Ovary (tissue), 9 donors: ENCODE measurements around the gene NCAM1. TPM values are rescaled to one million over a fixed set of nuclear protein-coding genes. Genes with fewer than 3 reads are reported as not detected.
A peak's percentile ranks its signal among the peaks of the same experiment; 100 is the strongest.

Experiments
- DNase-seq, 5 donors: peaks; one replicate each; pipeline ENCODE4 v3.0.0-alpha.2; 2019 to 2020
- H3K27ac ChIP-seq, 2 donors: fragments of 200-600 bp; one replicate each; pipeline versions ENCODE4 v1.5.1 to v1.8.0; 2019 to 2022
- H3K27me3 ChIP-seq: fragments of 200-600 bp; one replicate; pipeline ENCODE4 v1.8.0; 2022
- H3K36me3 ChIP-seq: fragments of 200-600 bp; sonication (generic); one replicate; pipeline ENCODE4 v1.5.1; 2019
- H3K4me1 ChIP-seq: one replicate; pipeline ENCODE4 v1.8.1; 2013; ENCODE audit warnings: mild to moderate bottlenecking, moderate library complexity; ENCODE audit not compliant: insufficient read depth
- H3K4me3 ChIP-seq: fragments of 200-600 bp; sonication (generic); one replicate; pipeline ENCODE4 v1.5.1; 2017
- H3K9me3 ChIP-seq, 2 donors: fragments of 200-600 bp in 1 of 2; sonication (generic) in 1 of 2; one replicate each; pipeline versions ENCODE4 v1.5.1 to v1.8.1; 2013 to 2019; ENCODE audit warnings: mild to moderate bottlenecking in 1 of 2, moderate library complexity in 1 of 2
- CTCF ChIP-seq, 3 donors: fragments of 450-650 bp in 2 of 3; fragments of 200-600 bp in 1 of 3; IDR thresholded peaks; one replicate each; pipeline versions ENCODE4 v1.5.1 to v1.8.0; 2016 to 2022; ENCODE audit warnings: antibody characterized with exemption in 3 of 3, mild to moderate bottlenecking in 1 of 3
- EP300 ChIP-seq: sonication (generic); formaldehyde crosslinking; IDR thresholded peaks from one replicate; pipeline ENCODE4 v1.6.1; 2017; ENCODE audit warnings: antibody characterized with exemption
- POLR2A ChIP-seq: fragments of 450-650 bp; IDR thresholded peaks from one replicate; pipeline ENCODE4 v1.6.1; 2017; ENCODE audit warnings: antibody characterized with exemption, mild to moderate bottlenecking, moderate library complexity
- WGBS, 3 donors: extraction: QIAGEN DNeasy Blood & Tissue Kit in 1 of 3; methylation state at CpG; one replicate each; pipeline versions ENCODE4 v1.1.5 to v1.1.7; 2013 to 2017; 5-methylcytosine and 5-hydroxymethylcytosine counted together
- intact Hi-C, 4 donors: fragments of 100-400 bp; cut with DNase I; formaldehyde crosslinking; loops; one replicate each; pipeline versions ENCODE4 v1.11.0 to v1.15.1; 2022 to 2023
- polyA plus RNA-seq, 2 donors: library from polyadenylated mRNA; stranded (reverse); fragments of 200-250 nt in 1 of 2; fragments of 350-450 nt in 1 of 2; fragmentation: Illumina TruSeq in 1 of 2; extraction: RNeasy Lipid Tissue Mini Kit (QIAGEN cat#74804) in 1 of 2; gene quantifications; one replicate each; pipeline ENCODE4 v1.2.3, GENCODE V29; 2013 to 2014
- total RNA-seq, 7 donors: library from RNA; depleted of rRNA in 2 of 7; stranded (reverse); fragments of >200 nt in 2 of 7; fragmentation: NEBNext Ultra II Directional in 3 of 7; extraction: Animal tissue kit (Norgen Biotek cat#: 25700) in 3 of 7; gene quantifications; one replicate each; pipeline versions ENCODE4 v1.1.0 to v1.2.4, GENCODE V29; 2016 to 2023
- donor health status: DM: no; HTN: no; CAD: no; lungs with moderate emphysema.
- donor health status: DM: no; HTN: no; CAD: no.
- donor health status: Bipolar disorder and iron deficiency.
- donor health status: DM: yes; HTN: yes; CAD: no.
- donor health status: DM: no; HTN: no; CAD: no.
- donor health status: DM: yes; HTN: yes; CAD: no.

NCAM1 gene
- total and polyA plus RNA-seq, 9 donors, result 23.0 to 194 (median 106) TPM

- no peaks in the 10 kb centered on the region for H3K4me1 ChIP-seq
- no peak for DNase-seq
- H3K27ac ChIP-seq, result no peak overlapping the region
- no peak overlapping the region for H3K4me3 ChIP-seq
- intact Hi-C loops, result no loop called here
- H3K36me3 ChIP-seq, result no peaks in the 10 kb centered on the region
- H3K27me3 ChIP-seq, result no peaks in the 10 kb centered on the region
- no peaks in the 10 kb centered on the region for H3K9me3 ChIP-seq
- WGBS, 3 donors, result 48 to 79% (median 56%) methylated on average over 2 of the region's 2 CpGs
- TF ChIP-seq CTCF (IDR thresholded peaks at IDR 0.05) (no peak), EP300 (no peak), POLR2A (no peak)
These were observed 34.3 kb downstream of the NCAM1 start for GRCh38 chr11:112995423-112996090.

GRCh38 chr11:112996994-112997393 is 35.8 kb downstream of the NCAM1 start:
- TF ChIP-seq CTCF (IDR thresholded peaks at IDR 0.05) (no peak), EP300 (no peak), POLR2A (no peak)
- no peak for DNase-seq
- no peaks in the 10 kb centered on the region for H3K4me1 ChIP-seq
- intact Hi-C loops, result no loop called here
- H3K9me3 ChIP-seq, result no peaks in the 10 kb centered on the region
- H3K27ac ChIP-seq, result no peak overlapping the region
- WGBS, 3 donors, result 30 to 37% (median 35%) methylated on average over 2 of the region's 2 CpGs
- no peaks in the 10 kb centered on the region for H3K27me3 ChIP-seq
- no peak overlapping the region for H3K4me3 ChIP-seq
- no peaks in the 10 kb centered on the region for H3K36me3 ChIP-seq

- DNase-seq, result no peak
- no peak for TF ChIP-seq EP300
- intact Hi-C loops, result no loop called here
- H3K27ac ChIP-seq, result no peak overlapping the region
- no peak overlapping the region for H3K4me3 ChIP-seq
- 63 to 80% (median 71%) methylated on average over 3 of the region's 3 CpGs for WGBS, 3 donors
- no peaks in the 10 kb centered on the region for H3K27me3 ChIP-seq
- no peaks in the 10 kb centered on the region for H3K9me3 ChIP-seq
- no peaks in the 10 kb centered on the region for H3K4me1 ChIP-seq
- H3K36me3 ChIP-seq, result no peaks in the 10 kb centered on the region
These were observed 36.7 kb downstream of the NCAM1 start for GRCh38 chr11:112997857-112998466.

- TF ChIP-seq CTCF (IDR thresholded peaks at IDR 0.05) (no peak), EP300 (no peak), POLR2A (no peak)
- intact Hi-C loops, result no loop called here
- Histone ChIP-seq H3K27me3 (no peaks in the 10 kb centered on the region), H3K27ac (no peak overlapping the region), H3K9me3 (no peaks in the 10 kb centered on the region), H3K4me1 (no peaks in the 10 kb centered on the region), H3K4me3 (no peak overlapping the region), H3K36me3 (no peaks in the 10 kb centered on the region)
- 79 to 86% (median 84%) methylated on average over 2 of the region's 2 CpGs for WGBS, 3 donors
- no peak for DNase-seq
These were observed 38.3 kb downstream of the NCAM1 start for GRCh38 chr11:112999520-112999919.

- no peak for TF ChIP-seq CTCF (IDR thresholded peaks at IDR 0.05)
- no peak for TF ChIP-seq EP300
- no peak for TF ChIP-seq POLR2A
- WGBS, 3 donors, result 27 to 30% (median 28%) methylated on average over 5 of the region's 5 CpGs
- no peaks in the 10 kb centered on the region for H3K4me1 ChIP-seq
- no peak overlapping the region for H3K27ac ChIP-seq
- H3K27me3 ChIP-seq, result no peaks in the 10 kb centered on the region
- intact Hi-C loops, result no loop called here
- no peaks in the 10 kb centered on the region for H3K9me3 ChIP-seq
- no peaks in the 10 kb centered on the region for H3K36me3 ChIP-seq
- H3K4me3 ChIP-seq, result no peak overlapping the region
- peak in 4 of 5 donors; percentile 22 to 49 (median 30) for DNase-seq
These were observed 40.5 kb downstream of the NCAM1 start for GRCh38 chr11:113001709-113002108.
